HG03097 (cell line): ENCODE results near the gene S100A6.
"Not testable (repeated sequence)": the region's sequence is repeated elsewhere in the genome, so short reads cannot be mapped to it uniquely, and the experiment has no call there.

Experiments
- ATAC-seq: cut with Tn5 transposase; IDR thresholded peaks from one replicate; pipeline ENCODE4 v1.9.1; 2021; ENCODE audit not compliant: unreplicated experiment, low FRiP score

S100A6 gene

GRCh38 chr1:153533689-153534201, 2.0 kb downstream of the S100A6 start:
- ATAC-seq: no peak

- no peak for ATAC-seq
Observed at GRCh38 chr1:153532769-153533599, 2.8 kb downstream of the S100A6 start.

GRCh38 chr1:153532181-153532580, 3.6 kb downstream of the S100A6 start:
- ATAC-seq: no peak

DNA sequence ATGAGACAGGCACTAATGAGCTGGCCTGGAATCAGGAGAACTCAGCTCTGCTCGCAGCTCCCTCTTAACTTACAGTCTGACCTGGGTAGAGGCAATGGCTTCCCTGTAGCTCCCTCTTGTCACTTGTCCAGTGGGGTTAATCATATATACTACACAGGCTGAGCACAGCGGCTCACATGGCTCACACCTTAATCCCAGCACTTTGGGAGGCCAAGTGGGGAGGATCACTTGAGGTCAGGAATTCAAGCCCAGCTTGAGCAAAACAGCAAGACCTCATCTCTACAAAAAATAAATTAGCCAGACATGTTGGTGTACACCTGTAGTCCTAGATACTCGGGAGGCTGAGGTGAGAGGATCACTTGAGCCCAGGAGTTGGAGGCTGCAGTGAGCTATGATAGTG, 4.2 kb downstream of the S100A6 start:
- no peak for ATAC-seq

DNA sequence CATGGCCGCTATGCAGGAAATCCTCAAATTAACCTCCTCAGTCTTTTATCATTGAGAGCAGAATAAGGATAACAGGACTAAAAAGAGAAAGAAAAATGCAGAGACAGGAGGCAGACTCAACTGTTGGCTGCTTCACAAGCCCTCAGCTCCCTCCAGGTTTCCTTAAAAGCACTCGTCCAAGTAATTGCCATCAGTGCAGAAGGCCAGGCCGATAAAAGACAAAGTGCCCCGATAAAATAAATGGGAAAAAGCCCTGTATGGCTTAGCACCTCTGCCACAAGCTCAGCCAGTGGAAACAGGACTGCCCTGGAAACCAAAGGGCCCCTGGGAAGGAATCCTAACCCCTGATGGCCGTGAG, 8.1 kb downstream of the S100A6 start:
- no peak for ATAC-seq

- ATAC-seq: no peak
Observed at GRCh38 chr1:153527023-153527682, 8.6 kb downstream of the S100A6 start.

- no peak for ATAC-seq
Observed at GRCh38 chr1:153526132-153526543, 9.7 kb downstream of the S100A6 start.

- no peak for ATAC-seq
Observed at GRCh38 chr1:153525088-153525728, 10.6 kb downstream of the S100A6 start.

- ATAC-seq: not testable (repeated sequence)
Observed at GRCh38 chr1:153522353-153523048, 13.3 kb downstream of the S100A6 start.

- not testable (repeated sequence) for ATAC-seq
Observed at GRCh38 chr1:153521808-153522207, 14.0 kb downstream of the S100A6 start.

- no peak for ATAC-seq
Observed at GRCh38 chr1:153520818-153521476, 14.8 kb downstream of the S100A6 start.

DNA sequence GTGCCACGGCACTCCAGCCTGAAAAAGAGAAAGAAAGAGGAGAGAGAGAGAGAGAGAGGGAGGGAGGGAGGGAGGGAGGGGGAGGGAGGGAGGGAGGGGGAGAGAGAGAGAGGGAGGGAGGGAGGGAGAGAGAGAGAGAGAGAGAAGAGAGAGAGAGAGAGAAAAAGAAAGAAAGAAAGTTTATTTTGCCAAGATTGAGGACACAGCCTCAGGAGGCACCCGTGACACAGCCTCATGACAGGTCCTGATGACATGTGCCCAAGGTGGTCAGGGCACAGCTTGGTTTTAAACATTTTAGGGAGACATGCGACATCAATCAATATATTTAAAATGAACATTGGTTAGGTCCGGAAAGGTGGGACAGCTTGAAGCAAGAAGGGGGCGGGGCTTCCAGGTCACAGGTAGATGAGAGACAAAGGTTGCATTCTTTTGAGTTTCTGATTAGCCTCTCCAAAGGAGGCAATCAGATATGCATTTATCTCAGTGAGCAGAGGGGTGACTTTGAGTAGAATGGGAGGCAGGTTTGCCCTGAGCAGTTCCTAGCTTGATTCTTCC, 15.6 kb downstream of the S100A6 start:
- ATAC-seq: not testable (repeated sequence)

DNA sequence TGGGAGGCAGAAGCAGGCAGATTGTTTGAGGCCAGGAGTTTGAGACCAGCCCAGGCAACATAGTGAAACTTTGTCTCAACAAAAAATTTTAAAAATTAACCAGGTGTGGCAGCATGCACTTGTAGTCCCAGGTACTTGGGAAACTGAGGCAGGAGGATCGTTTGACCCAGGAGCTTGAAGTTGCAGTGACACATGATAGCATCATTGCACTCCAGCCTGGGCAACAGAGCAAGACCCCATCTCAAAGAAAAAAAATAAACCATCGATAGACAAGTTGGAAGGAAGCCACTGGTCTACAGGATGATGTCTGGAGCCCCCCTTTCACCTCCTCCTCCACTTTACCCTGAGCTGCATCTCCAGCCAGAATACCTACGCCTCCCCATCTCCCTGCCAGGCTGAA, 16.5 kb downstream of the S100A6 start:
- ATAC-seq: no peak

- ATAC-seq: no peak
Observed at GRCh38 chr1:153515504-153516394, 20.0 kb downstream of the S100A6 start.

DNA sequence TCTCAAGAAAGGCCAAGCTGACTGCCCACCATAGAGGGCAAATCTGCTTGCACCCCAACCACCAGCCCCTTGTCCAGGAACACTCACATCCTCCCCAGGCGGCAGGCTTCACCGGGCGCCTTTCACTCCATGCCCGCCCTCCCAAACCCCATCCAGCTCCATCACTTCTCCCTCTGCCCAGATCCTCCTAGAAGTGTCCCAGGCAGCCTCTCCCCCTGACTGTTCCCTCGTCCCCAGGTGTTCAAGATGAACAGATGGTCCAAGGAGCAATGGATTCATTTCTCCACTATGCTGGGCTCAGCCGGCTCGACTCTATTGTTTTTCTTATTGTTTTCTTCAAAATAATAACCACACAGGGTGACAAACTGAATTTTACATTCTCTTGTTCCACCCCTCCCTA, 22.1 kb downstream of the S100A6 start:
- ATAC-seq: no peak

GRCh38 chr1:153513023-153513422, 22.8 kb downstream of the S100A6 start:
- no peak for ATAC-seq

- no peak for ATAC-seq
Observed at GRCh38 chr1:153510984-153511410, 24.8 kb downstream of the S100A6 start.

GRCh38 chr1:153509729-153510354, 25.9 kb downstream of the S100A6 start:
- ATAC-seq: no peak
